ENCODE measurements around the gene SYP.

- TF ChIP-seq CTCF (IDR thresholded peaks at IDR 0.05) (no peak), EZH2 (IDR thresholded peaks at IDR 0.05; ENCODE audit: borderline replicate concordance, insufficient read depth, low read depth, low read length, poor library complexity, severe bottlenecking) (no peak)
These were observed 12.9 kb upstream of the SYP start for GRCh38 chrX:49212861-49213260.

Measured in B cell (primary cell).